Stimulated activated naive B cell treated with anti-CD40 and anti-IgM and Interleukin-4, amounts not matched to agents 10 μg/mL and 1 μg/mL and 100 μg/mL, for 72 hours (primary cell): ENCODE data around the gene MYEOV.
A peak's percentile ranks its signal among the peaks of the same experiment; 100 is the strongest.

Source experiments
- ATAC-seq, 2 donors: fragments of 150-1000 bp; cut with Tn5 transposase; replicated peaks; 2 replicates each; pipeline ENCODE4 v1.10.0; 2021; ENCODE audit warnings: moderate library complexity in 1 of 2
- DNase-seq: peaks from one replicate; pipeline ENCODE4 v3.0.0; 2021
- H3K27ac Mint-ChIP-seq: one replicate; pipeline ENCODE4 v1.8.0; 2022; ENCODE audit warnings: mild to moderate bottlenecking, mixed read lengths
- H3K27me3 Mint-ChIP-seq, 2 donors: one replicate each; pipeline ENCODE4 v1.8.0; 2022; ENCODE audit warnings: mixed read lengths in 2 of 2
- H3K36me3 Mint-ChIP-seq, 2 donors: one replicate each; pipeline ENCODE4 v1.8.0; 2022; ENCODE audit warnings: mixed read lengths in 2 of 2, mild to moderate bottlenecking in 1 of 2
- H3K4me1 Mint-ChIP-seq, 2 donors: one replicate each; pipeline ENCODE4 v1.8.0; 2022; ENCODE audit warnings: mixed read lengths in 2 of 2, mild to moderate bottlenecking in 1 of 2
- H3K4me3 Mint-ChIP-seq, 2 donors: one replicate each; pipeline ENCODE4 v1.8.0; 2022; ENCODE audit warnings: mild to moderate bottlenecking in 2 of 2, mixed read lengths in 2 of 2, moderate library complexity in 1 of 2
- H3K9me3 Mint-ChIP-seq, 2 donors: one replicate each; pipeline ENCODE4 v1.8.0; 2022; ENCODE audit warnings: mixed read lengths in 2 of 2, mild to moderate bottlenecking in 1 of 2

MYEOV gene

GRCh38 chr11:69286374-69287371, 7.3 kb upstream of the MYEOV start:
- Mint-ChIP-seq H3K9me3 (no peaks in the 10 kb centered on the region), H3K36me3 (peaks cover 0 to 4% of the 10 kb centered on the region in 2 donors), H3K4me1 (peaks cover 0 to 2% of the 10 kb centered on the region in 2 donors), H3K27me3 (peaks cover 16 to 17% of the 10 kb centered on the region in 2 donors), H3K4me3 (no peak overlapping the region), H3K27ac (no peak overlapping the region)
- ATAC-seq (no peak), DNase-seq (no peak)

GRCh38 chr11:69287968-69288882, 5.7 kb upstream of the MYEOV start:
- ATAC-seq (no peak), DNase-seq (no peak)
- H3K4me3 Mint-ChIP-seq: no peak overlapping the region
- peaks cover 16% of the 10 kb centered on the region in 2 donors for H3K27me3 Mint-ChIP-seq
- H3K27ac Mint-ChIP-seq: no peak overlapping the region
- peaks cover 7 to 9% of the 10 kb centered on the region in 2 donors for H3K4me1 Mint-ChIP-seq
- H3K36me3 Mint-ChIP-seq: peaks cover 0 to 3% of the 10 kb centered on the region in 2 donors
- no peaks in the 10 kb centered on the region for H3K9me3 Mint-ChIP-seq

GRCh38 chr11:69288883-69289242, 5.1 kb upstream of the MYEOV start:
- no peak for ATAC-seq
- Mint-ChIP-seq H3K27ac (no peak overlapping the region), H3K4me3 (no peak overlapping the region), H3K4me1 (peaks cover 8 to 13% of the 10 kb centered on the region in 2 donors), H3K36me3 (no peaks in the 10 kb centered on the region), H3K27me3 (peaks cover 13 to 16% of the 10 kb centered on the region in 2 donors), H3K9me3 (no peaks in the 10 kb centered on the region)
- DNase-seq: no peak

- no peak for DNase-seq
- Mint-ChIP-seq H3K9me3 (no peaks in the 10 kb centered on the region), H3K27ac (no peak overlapping the region), H3K4me1 (peaks cover 19 to 31% of the 10 kb centered on the region in 2 donors), H3K36me3 (no peaks in the 10 kb centered on the region), H3K4me3 (no peak overlapping the region), H3K27me3 (no peaks in the 10 kb centered on the region)
- peak in 1 of 2 donors; percentile 29 for ATAC-seq
These were observed 3.1 kb upstream of the MYEOV start for GRCh38 chr11:69290806-69291205.

- no peaks in the 10 kb centered on the region for H3K9me3 Mint-ChIP-seq
These were observed 2.4 kb upstream of the MYEOV start for GRCh38 chr11:69291459-69292110.

GRCh38 chr11:69292221-69292648, 1.7 kb upstream of the MYEOV start:
- Mint-ChIP-seq H3K9me3 (peaks cover 0 to 4% of the 10 kb centered on the region in 2 donors), H3K27me3 (no peaks in the 10 kb centered on the region), H3K4me1 (peaks cover 31 to 46% of the 10 kb centered on the region in 2 donors), H3K4me3 (no peak overlapping the region), H3K27ac (no peak overlapping the region), H3K36me3 (peaks cover 0 to 2% of the 10 kb centered on the region in 2 donors)
- ATAC-seq (no peak), DNase-seq (no peak)

More at GRCh38 chr11:69291459-69292110, 2.4 kb upstream of the MYEOV start:
- Mint-ChIP-seq H3K27me3 (no peaks in the 10 kb centered on the region), H3K36me3 (no peaks in the 10 kb centered on the region), H3K4me1 (peaks cover 25 to 39% of the 10 kb centered on the region in 2 donors), H3K4me3 (no peak overlapping the region), H3K27ac (no peak overlapping the region)
- ATAC-seq (no peak), DNase-seq (no peak)

- no peak for DNase-seq
- Mint-ChIP-seq H3K36me3 (peaks cover 0 to 2% of the 10 kb centered on the region in 2 donors), H3K27me3 (no peaks in the 10 kb centered on the region), H3K4me3 (no peak overlapping the region), H3K27ac (no peak overlapping the region), H3K4me1 (peaks cover 39 to 54% of the 10 kb centered on the region in 2 donors), H3K9me3 (peaks cover 0 to 4% of the 10 kb centered on the region in 2 donors)
- ATAC-seq: no peak
These were observed 868 bp upstream of the MYEOV start for GRCh38 chr11:69293087-69293486.

- ATAC-seq (no peak), DNase-seq (no peak)
- Mint-ChIP-seq H3K27me3 (no peaks in the 10 kb centered on the region), H3K9me3 (peaks cover 0 to 4% of the 10 kb centered on the region in 2 donors), H3K27ac (no peak overlapping the region), H3K36me3 (peaks cover 0 to 2% of the 10 kb centered on the region in 2 donors), H3K4me1 (peaks cover 54 to 69% of the 10 kb centered on the region in 2 donors), H3K4me3 (no peak overlapping the region)
These were observed 670 bp downstream of the MYEOV start for GRCh38 chr11:69294571-69295078.

- DNase-seq (no peak), ATAC-seq (no peak)
- Mint-ChIP-seq H3K4me3 (peak overlapping the region; percentile 11 to 14), H3K27me3 (no peaks in the 10 kb centered on the region), H3K27ac (peak overlapping the region; percentile 63), H3K36me3 (peaks cover 0 to 2% of the 10 kb centered on the region in 2 donors), H3K4me1 (peaks cover 60 to 77% of the 10 kb centered on the region in 2 donors), H3K9me3 (peaks cover 0 to 4% of the 10 kb centered on the region in 2 donors)
These were observed 1.4 kb downstream of the MYEOV start for GRCh38 chr11:69295079-69295994.

- H3K4me1 Mint-ChIP-seq: peaks cover 68 to 86% of the 10 kb centered on the region in 2 donors
- peaks cover 0 to 9% of the 10 kb centered on the region in 2 donors for H3K9me3 Mint-ChIP-seq
- H3K27me3 Mint-ChIP-seq: no peaks in the 10 kb centered on the region
- H3K36me3 Mint-ChIP-seq: peaks cover 0 to 2% of the 10 kb centered on the region in 2 donors
- H3K4me3 Mint-ChIP-seq: peak overlapping the region; percentile 18 to 20
- ATAC-seq: no peak
- DNase-seq: no peak
- peak overlapping the region; percentile 97 for H3K27ac Mint-ChIP-seq
These were observed 2.3 kb downstream of the MYEOV start for GRCh38 chr11:69295995-69296889.

- ATAC-seq: peak; percentile 68 to 69
These were observed 3.2 kb downstream of the MYEOV start for GRCh38 chr11:69296890-69297786.

More at GRCh38 chr11:69296890-69297786, 3.2 kb downstream of the MYEOV start:
- Mint-ChIP-seq H3K27ac (peak overlapping the region; percentile 97), H3K4me1 (peaks cover 73 to 95% of the 10 kb centered on the region in 2 donors), H3K27me3 (no peaks in the 10 kb centered on the region), H3K9me3 (peaks cover 0 to 9% of the 10 kb centered on the region in 2 donors), H3K4me3 (peak overlapping the region; percentile 57 to 63), H3K36me3 (peaks cover 0 to 2% of the 10 kb centered on the region in 2 donors)
- peak; percentile 91 for DNase-seq
